ENCODE data around the gene TMEM92.
A peak's percentile ranks its signal among the peaks of the same experiment; 100 is the strongest.

Gene TMEM92

GRCh38 chr17:50274142-50274896, at the start of gene TMEM92:
TSS of gene TMEM92 (plus strand) at chr17:50274466. CDS start at chr17:50274502, 36 bp downstream.
- no peak for ATAC-seq
- peak; percentile 20 for DNase-seq

DNA sequence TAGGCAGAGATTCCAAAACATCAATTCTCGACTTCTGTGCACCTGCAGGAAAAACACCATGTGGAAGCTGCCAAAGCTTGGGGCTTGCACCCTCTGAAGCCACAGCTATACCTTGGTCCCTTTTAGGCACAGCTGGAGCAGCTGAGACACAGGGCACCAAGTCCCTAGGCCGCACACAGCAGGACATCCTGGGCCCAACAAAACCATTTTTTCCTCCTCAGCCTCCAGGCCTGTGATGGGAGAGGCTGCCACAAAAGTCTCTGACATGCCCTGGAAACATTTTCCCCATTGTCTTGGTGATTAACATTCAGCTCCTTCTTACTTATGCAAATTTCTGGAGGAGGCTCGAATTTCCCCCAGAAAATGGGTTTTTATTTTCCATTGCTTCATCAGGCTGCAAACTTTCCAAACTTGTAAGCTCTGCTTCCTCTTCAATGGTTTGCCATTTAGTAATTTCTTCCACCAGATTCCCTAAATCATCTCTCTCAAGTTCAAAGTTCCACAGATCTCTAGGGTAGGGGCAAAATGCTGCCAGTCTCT, 48.5 kb upstream of the TMEM92 start:
- DNase-seq (no peak), ATAC-seq (no peak)

DNA sequence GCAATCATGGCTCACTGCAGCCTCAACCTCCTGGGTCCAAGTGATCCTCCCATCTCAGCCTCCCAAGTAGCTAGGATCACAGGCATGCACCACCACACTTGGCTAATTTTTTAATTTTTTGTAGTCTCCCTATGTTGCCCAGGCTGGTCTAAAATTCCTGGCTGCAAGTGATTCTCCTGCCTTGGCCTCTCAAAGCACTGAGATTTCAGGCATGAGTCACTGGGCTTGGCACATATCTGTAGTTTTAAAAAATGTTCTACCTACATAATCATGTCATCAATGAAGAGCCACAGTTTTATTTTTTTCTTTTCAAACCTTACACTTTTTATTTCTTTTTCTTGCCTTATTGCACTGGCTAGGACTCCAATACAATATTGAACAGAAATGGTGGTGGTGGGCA, 39.7 kb upstream of the TMEM92 start:
- DNase-seq, result no peak
- ATAC-seq, result no peak

DNA sequence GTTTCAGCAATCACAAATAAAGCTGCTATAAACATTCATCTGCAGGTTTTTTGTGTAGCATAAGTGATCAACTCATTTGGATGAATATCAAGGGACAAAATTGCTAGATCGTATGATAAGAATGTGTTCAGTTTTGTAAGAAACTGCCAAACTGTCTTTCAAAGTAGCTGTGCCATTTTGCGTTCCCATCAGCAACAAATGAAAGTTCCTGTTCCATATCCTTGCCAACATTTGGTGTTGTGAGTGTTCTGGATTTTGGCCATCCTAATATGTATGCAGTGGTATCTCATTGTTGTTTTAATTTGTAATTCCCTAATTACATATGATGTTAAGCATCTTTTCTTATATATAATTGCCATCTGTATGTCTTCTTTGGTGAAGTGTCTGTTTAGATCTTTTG, 36.4 kb upstream of the TMEM92 start:
- DNase-seq, result no peak
- no peak for ATAC-seq

GRCh38 chr17:50238601-50239280, 35.5 kb upstream of the TMEM92 start:
- ATAC-seq, result no peak
- no peak for DNase-seq

GRCh38 chr17:50239937-50240336, 34.3 kb upstream of the TMEM92 start:
- no peak for DNase-seq
- no peak for ATAC-seq

DNA sequence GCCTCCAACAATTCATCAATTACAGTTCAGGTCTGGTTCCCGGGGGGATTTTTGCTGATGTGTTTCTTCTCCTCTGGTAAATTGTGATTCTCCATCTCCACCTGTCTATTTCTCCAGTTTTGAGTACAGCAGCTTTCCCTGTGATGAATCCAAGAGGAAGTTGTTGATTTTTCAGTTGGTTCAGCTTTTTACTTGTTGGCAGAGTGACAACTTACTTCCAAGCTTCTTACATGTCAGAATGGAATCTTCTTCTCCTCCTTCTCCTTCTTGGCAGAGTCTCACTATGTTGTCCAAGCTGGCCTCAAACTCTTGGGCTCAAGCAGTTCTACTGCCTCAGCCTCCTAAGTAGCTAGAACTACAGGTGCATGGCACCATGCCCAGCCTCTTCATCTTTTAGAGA, 33.4 kb upstream of the TMEM92 start:
- DNase-seq (no peak), ATAC-seq (no peak)

- ATAC-seq, result no peak
- no peak for DNase-seq
These were observed 32.8 kb upstream of the TMEM92 start for GRCh38 chr17:50241431-50241830.

GRCh38 chr17:50244771-50245170, 29.5 kb upstream of the TMEM92 start:
- no peak for DNase-seq
- no peak for ATAC-seq

DNA sequence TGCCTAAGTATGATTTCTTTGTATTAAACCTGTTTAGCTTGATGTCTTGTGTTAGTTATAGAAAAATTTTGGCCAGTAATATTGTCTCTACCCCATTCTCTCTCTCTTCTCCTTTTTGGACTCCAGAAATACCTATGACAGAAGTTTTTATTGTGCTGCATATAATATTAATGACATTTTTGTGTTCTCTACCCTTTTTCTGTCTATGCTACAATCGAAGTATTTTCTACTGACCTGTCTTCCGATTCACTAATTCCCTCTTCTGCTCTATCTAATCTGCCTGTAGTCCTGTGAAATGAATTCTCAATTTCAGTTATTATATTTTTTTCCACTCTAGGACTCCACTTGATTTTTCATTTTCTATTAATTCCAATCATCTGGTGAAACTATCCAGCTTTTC, 26.0 kb upstream of the TMEM92 start:
- DNase-seq (no peak), ATAC-seq (no peak)

DNA sequence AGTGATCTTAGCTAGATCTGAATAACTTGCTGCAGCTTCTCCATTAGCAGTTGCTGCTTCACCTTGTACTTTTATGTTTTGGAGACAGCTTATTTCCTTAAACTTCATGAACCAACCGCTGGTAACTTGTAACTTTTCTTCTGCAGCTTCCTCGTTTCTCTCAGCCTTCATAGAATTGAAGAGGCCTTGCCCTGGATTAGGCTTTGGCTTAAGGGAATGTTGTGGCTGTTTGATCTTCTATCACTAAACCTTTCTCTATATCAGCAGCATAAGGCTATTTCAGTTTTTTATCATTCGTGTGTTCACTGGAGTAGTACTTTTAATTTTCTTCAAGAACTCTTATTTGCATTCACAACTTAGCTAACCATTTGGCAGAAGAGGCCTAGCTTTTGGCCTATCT, 21.5 kb upstream of the TMEM92 start:
- DNase-seq (no peak), ATAC-seq (no peak)

DNA sequence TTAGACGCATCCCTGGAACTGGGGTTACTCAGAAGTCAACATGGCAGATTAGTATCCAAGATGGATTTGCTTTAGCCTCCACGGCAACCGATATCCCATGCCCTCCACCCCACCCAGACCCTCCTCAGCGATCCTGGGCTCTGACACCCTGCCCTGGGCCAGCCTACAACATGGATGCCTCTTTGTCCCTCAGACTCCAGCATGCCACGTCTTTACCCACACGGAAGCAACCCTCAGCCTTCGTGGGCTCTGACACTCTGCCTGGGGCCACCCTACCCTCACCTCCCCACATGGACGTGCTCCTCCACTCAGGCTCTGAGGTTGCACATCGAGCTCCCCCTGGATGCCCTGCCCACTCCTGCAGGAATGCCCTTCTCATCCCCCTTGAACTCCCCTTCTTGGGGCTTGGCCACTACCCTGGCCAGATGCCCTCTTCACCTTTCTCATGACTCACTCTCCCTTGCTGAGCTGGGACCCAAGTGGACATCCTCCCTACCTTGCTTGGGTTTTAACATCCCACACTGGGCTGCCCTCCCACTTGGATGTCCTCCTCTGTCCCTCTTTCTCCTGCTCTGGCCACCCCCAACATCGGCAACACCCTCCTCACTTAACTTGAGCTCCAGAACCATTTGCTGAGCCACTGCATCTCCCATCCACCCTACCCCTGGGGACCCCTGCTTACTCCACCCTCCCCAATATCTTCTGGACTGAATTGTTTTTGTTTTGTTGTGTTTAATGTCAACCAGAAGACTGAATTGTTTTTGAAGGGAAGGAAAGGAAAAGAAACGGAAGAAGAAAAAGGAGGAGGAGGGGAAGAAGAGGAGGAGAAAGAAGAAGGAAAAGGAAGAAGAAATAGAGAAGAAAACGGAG, 18.3 kb upstream of the TMEM92 start:
- ATAC-seq (no peak), DNase-seq (no peak)

DNA sequence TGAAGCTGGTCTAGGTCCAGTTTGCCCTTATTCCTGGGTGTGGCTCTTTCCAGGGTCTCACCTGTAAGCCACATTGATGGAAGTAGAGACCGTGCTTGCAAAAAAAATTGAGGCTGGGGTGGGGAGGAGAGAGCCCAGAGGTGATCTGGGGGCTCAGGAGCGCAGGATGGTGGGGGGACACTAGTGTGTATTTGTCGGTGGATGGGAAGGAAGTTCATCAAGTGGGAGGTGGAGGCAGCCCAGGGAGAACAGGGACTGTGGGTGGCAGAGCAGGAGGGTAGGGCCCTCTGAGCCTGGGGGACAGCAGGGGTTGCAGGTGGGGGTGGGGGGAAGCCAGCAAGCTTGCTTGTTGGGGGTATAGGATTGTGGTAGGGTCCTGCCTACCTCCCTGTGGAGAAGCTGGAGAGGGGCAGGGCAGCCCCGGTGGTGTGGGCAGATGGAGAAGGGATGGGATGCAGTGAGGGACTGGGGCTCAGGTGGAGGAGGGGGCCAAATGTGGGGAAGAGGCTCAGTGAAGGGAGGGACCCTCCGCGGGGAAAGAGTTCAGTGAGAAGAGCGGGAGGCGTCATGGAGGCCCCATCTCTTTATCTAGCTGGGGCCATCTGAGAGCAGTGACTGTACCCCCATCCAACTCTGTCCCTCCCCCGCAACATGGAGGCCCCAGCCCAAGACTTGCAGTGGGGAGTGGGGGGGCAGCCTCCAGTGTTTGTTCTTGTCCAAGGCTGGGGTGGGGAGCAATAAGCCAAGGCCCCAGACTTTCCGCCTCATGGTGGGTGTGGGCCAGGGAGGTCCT, 17.2 kb upstream of the TMEM92 start:
- ATAC-seq (no peak), DNase-seq (no peak)

DNA sequence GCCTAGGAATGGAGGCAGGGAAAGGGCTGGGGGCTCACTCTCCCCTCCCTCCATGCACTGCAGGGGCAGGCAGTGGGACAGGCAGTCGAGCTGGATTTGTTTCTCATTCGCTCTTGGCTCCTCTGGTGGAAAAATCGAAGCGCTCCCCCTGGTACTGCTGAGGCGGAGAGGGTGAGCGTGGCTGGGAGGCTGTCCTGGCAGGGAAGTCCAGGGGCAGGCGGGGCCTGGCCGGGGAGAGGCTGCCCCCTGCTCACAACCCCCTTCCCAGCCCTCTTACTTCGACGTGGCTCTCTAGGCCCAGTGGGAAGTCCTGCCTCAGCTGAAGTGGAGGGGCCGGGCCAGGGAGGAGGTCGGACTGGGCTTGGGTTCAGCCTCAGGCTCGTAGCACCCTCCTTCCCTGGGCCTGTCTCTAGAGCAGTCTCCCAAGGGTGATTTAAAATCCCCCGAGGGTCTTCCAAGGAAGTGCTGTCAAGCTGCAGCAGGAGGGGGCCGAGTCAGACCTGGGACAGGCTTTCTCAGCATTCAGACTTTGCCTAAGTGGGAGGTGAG, 16.5 kb upstream of the TMEM92 start:
- DNase-seq (no peak), ATAC-seq (no peak)

DNA sequence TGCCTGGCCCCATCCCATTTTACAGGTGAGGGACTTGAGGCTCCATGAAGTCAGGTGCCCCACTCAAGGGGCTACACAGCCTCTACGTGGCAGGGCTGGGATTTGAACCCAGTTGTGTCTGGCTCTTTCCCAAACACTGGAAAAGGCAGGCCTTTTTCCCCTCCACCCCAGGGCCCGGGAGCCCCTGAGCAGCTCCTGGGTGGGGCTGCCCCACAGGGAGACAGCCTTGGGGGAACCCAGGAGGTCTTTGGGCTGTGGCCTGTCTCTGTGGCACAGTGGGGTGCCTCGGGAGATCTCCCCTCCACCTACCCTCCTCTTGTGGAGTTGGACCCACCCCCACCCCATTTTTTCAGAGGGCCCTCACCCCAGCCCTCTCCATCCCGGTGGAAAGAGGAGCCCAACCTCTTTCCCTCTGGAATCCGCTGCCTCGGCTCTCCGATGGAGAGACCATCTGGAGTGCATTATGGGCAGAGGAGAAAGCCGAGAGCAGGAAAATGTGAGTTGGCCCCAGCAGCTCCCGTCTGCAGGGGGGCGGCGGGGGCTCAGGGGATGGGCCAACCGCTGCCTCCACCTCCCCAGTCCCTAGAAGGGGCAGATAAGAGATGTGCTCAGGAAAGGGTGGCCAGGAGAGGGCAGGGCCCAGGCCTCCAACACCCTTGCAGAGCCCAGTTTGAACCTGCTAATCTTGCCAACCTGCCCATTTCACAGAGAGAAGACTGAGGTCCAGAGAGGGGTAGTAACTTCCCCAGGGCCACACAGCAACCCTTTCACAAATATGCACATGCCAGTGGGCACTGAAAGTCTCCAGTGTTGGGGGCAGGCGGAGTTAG, 15.4 kb upstream of the TMEM92 start:
- no peak for ATAC-seq
- DNase-seq, result no peak

- no peak for ATAC-seq
These were observed 14.6 kb upstream of the TMEM92 start for GRCh38 chr17:50259477-50260324.

DNA sequence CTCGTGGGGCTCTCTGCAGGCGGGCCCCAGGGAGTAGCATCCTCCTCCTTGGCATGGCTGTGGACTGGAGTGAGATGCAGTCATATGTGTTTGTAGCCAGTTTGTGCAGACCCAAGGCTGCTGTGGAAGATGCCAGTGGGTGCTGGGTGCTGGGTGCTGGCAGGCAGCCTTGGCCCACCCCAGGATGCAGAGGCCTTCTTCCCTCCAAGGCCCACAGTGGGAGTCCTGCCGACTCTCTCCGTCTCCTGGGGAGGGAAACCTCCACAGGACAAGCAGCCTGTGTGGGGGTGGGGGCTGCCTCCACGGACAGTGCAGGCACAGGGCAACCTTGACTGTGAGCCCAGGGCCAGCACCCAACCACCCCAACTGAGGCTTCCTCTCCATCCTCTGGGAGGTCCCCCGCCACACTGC, 13.8 kb upstream of the TMEM92 start:
- DNase-seq (no peak), ATAC-seq (no peak)

More at GRCh38 chr17:50259477-50260324, 14.6 kb upstream of the TMEM92 start:
- no peak for DNase-seq

GRCh38 chr17:50261051-50261915, 13.0 kb upstream of the TMEM92 start:
- no peak for DNase-seq
- no peak for ATAC-seq

Data from stimulated activated naive CD8-positive, alpha-beta T cell treated with anti-CD3 and anti-CD28 coated beads, Interleukin-15, Interleukin-2, amounts not matched to agents 100 U/mL and 50 U/mL, for 24 hours (primary cell).